D721Med (cell line): ENCODE data around the gene SALL3.

ENCODE experiments used
- DNase-seq: peaks from one replicate; pipeline ENCODE4 v3.0.0; 2011; ENCODE audit warnings: low spot score; ENCODE audit not compliant: insufficient read length
- FAIRE-seq: peaks from 2 replicates; lab custom pipeline; 2011; peaks lifted over from hg19 to GRCh38; lab: Jason Lieb, UNC
- TF ChIP-seq, protein P1 (sequence below): IDR thresholded peaks from 2 replicates; pipeline ENCODE4 v1.5.1; 2012; ENCODE audit warnings: mild to moderate bottlenecking, control low read depth; ENCODE audit not compliant: insufficient read depth; ENCODE audit errors: missing control alignments

The SALL3 gene

DNA sequence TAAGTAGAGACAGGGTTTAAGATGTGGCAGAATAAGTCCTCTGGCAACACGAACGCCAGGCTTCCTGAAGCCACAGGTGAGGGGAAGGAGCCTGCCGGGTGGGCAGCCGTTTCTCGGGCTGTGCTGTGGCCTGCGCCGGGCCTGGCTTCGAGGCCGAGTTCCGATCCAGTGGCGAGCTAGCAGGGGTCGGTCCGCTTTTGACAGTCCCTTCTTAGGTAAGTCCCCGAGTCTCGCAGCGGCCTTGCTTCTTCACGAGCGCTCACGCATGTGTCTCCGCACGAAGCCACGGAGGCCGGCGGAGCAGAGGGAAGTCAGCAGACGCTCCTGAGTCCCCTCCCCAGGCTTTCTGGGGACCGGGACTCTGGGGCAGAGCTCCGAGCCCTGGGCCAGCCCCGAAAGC lies 26.0 kb downstream of the SALL3 start:
- FAIRE-seq, result no peak
- TF ChIP-seq, protein P1, sequence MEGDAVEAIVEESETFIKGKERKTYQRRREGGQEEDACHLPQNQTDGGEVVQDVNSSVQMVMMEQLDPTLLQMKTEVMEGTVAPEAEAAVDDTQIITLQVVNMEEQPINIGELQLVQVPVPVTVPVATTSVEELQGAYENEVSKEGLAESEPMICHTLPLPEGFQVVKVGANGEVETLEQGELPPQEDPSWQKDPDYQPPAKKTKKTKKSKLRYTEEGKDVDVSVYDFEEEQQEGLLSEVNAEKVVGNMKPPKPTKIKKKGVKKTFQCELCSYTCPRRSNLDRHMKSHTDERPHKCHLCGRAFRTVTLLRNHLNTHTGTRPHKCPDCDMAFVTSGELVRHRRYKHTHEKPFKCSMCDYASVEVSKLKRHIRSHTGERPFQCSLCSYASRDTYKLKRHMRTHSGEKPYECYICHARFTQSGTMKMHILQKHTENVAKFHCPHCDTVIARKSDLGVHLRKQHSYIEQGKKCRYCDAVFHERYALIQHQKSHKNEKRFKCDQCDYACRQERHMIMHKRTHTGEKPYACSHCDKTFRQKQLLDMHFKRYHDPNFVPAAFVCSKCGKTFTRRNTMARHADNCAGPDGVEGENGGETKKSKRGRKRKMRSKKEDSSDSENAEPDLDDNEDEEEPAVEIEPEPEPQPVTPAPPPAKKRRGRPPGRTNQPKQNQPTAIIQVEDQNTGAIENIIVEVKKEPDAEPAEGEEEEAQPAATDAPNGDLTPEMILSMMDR, result no peak
- DNase-seq, result no peak

- no peak for DNase-seq
- TF ChIP-seq, protein P1, result no peak
- FAIRE-seq, result no peak
Measured at GRCh38 chr18:79006106-79006795, 26.6 kb downstream of the SALL3 start.

- no peak for DNase-seq
- TF ChIP-seq, protein P1, result no peak
- no peak for FAIRE-seq
Measured at GRCh38 chr18:79007440-79007839, 27.8 kb downstream of the SALL3 start.

GRCh38 chr18:79008356-79008940 lies 28.8 kb downstream of the SALL3 start:
- no peak for FAIRE-seq
- DNase-seq, result no peak
- TF ChIP-seq, protein P1, result no peak

DNA sequence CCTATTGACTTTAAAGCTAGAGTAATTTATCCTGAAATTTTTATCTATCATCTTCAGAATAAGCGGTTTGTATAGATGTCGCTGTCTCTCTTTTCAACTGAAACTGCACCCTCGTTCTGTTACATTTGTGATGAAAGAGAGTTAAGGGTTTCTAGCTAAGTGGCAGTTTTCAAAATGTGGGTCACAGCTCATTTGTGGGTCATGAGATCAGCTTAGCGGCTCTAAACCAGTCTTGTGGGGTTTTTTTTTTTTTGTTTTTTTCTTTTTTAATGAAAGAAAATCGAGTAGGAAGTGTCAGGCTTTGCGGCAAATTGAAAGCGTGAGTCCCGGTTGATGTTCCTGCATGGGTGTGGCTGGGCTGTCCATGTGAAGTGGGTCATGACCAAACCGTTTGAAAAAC lies 31.2 kb downstream of the SALL3 start:
- TF ChIP-seq, protein P1, result no peak
- DNase-seq, result no peak
- FAIRE-seq, result no peak

DNA sequence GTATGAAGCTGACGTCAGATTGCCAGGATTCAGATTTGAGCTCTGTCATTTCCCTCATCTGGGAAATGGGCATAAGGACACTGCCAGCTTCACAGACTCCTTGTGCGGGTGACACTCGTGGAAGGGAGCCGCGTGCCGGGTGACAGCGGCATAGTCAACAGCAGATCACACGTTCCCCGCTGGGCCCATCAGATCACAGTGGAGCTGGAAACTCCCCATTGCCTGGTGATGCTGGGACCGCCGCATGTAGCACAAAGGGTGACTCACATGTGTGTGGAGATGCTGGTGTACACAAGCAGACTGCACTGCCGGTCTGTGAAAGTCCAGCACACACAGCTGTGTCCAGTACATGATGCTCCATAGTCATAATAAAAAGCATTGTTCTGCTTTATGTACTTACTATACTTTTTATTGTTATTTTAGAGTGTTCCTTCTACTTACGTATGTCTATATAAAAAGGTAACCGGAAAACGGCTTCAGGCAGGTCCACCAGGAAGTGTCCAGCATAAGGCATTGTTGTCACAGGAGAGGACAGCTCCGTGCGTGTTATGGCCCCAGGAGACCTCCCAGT lies 31.8 kb downstream of the SALL3 start:
- DNase-seq (no peak), FAIRE-seq (no peak)
- TF ChIP-seq, protein P1, result no peak

DNA sequence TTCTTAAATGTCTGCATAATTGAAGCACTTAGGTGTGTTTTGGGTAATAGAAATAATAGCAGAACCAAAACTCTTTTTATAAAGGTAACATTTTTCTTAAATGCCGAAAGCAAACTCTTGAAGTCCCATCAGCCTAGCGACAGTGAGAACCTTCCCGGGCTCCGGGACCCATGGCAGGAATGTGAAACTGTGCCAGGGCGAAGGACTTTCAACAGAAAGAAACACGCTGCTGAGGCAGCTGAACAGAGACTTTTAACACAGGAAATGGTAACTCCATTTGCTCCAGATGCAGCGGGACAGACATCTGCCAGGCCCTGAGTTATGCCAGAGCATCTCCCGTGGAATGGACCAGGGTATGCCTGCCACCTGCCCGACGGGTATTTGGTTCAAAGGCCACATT lies 34.3 kb downstream of the SALL3 start:
- DNase-seq (no peak), FAIRE-seq (no peak)
- TF ChIP-seq, protein P1, result no peak
